HG03025 (cell line): ENCODE data around the gene PON3.
"Not testable (repeated sequence)": the region's sequence is repeated elsewhere in the genome, so short reads cannot be mapped to it uniquely, and the experiment has no call there.

Experiments used
- ATAC-seq: cut with Tn5 transposase; IDR thresholded peaks from one replicate; pipeline ENCODE4 v1.9.1; 2021; ENCODE audit warnings: mild to moderate bottlenecking, moderate library complexity; ENCODE audit not compliant: unreplicated experiment, low FRiP score

The PON3 gene

DNA sequence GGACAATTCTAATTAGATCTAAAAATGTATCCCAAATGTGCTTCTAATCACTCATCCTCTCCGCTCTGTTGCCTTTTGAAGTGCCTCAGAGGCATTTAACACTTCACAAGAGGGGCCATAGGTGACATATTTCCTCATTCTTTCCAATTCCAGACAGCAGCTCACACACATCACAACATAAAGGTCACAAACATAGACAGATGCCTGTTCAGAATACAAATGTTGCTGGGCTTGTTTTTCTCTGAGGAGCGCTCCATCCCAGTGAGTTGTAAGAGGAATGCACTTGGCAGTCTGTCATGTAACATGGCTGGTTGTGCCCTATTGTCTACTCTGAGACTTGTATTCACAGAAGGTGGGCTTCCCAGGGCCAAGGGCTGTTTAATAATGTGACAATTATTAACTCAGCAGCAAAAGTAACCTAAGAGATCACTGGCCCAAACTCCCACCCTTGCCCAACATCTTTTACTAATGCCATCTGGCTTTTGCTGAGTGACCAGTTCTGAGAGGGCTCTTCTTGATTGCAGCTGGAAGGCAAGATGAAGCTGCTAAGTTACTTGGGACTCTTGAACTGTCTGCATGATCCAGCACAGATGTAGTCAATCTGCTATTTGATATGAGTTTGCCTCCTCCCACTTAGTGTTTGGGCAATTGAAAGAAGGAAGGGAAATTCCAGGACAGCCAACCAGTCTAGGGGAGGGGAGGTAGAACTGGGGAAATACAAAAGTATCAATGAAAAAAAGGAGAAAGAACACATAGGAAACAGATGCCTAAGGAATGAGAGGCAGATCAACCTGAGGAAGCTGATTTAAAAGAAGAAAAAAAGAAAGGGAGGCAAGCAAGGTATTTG lies 25.0 kb upstream of the PON3 start:
- no peak for ATAC-seq

DNA sequence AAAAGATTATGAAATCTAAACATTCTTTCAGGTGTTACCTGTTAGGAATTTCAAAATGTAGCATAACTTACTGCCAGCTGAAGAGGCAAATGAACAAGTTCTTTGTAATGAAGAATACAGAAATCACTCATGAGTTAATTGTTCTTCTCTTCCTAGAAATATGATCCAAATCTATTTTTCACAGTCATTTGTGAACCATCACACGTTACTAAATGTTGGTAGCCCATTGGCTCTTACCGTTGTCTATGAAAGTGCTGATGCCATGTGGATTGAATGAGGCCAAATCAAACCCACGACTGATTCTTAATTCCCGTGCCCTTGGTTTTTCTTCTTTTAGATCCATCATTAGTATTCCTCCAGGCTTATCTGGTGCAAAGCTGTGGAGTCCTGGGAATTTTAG lies 15.9 kb upstream of the PON3 start:
- no peak for ATAC-seq

DNA sequence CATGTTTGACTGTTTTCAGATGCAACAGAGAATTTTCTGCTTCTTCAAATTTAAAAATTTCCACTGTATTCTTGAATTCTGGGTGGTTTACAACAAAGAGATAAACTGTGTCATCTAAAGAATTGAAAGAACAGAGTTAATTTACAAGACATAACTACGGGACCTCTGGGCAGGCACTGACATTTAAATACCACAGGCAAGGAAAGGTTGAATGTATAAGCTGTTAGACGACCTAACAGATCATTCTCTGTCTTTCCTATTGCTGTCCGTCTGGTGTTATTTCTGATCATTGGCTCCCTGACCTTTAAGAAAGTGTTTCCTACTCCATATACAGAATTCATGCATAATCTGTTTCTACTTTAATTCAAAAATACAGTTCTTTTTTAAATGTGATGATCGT lies 15.5 kb upstream of the PON3 start:
- ATAC-seq = no peak

DNA sequence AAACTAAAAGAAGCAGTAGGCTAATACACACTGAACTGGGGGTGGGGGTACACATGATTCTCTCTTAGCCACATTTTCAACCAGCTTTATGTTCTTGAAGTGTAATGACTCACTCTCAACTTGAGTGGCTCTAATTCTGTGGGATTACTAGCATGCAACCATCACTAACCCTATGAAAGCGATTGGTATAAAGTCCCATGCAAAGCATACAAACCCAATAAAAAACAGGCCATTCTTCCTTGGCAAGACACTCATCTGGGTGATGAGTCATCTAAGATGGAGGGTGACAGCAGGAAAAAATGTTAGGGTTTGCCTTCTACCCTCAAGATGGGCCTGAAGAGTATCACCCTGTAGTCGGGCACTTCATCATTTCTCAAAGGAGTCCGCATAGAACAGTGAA lies 14.9 kb upstream of the PON3 start:
- no peak for ATAC-seq

DNA sequence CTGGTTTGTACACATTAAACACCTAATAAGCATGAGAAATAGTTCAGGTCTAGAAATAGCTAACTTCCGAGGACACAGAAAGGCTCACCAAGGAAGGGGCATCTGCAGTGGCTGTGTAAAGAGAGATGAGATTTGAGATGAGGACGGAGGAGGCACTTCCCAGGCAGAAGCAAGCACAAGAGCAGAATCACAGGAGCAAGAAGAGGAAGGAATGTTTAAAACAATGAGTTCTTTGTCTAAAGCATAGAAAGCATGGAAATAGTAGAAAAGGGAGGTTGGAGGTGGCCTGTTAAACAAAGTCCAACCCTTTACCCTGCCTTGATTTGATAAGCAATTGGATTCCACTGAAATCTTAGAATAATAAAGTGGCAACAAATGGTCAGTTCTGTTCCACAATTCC lies 11.6 kb upstream of the PON3 start:
- ATAC-seq = no peak

DNA sequence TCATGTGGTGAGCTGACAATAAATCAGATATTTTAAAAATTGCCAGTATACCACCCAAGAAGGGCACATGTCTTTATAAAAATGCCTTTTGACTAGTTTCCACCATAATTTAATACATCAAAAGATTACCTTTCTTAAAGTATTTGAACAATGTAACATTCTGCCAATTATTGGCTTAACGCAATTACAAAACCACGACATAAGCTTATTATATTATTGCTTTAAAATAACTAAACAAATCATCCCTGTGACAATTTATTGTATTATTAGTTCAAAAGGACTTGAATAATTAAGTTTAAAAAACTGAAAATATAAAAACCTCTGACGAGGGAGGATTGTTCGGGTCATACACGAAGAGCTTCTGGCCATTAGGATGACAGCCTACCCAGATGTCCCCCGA lies 9.6 kb upstream of the PON3 start:
- ATAC-seq = no peak

DNA sequence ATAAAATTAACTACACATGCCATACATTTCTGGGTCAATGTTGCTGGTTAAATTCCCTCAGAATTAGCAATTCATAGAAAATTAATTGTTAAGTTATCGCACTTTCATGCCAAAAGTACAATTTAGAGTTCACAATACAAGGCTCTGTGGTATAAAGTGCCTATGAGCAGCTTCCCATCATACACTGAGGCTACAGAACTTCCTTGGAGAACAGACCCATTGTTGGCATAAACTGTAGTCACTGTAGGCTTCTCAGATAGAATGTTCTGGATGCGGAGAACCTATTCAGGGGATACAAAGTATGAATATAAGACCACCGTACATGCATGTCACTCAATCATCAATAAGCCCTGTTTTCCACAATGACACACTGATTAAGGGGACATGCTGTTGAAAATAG lies 9.0 kb upstream of the PON3 start:
- ATAC-seq = no peak

DNA sequence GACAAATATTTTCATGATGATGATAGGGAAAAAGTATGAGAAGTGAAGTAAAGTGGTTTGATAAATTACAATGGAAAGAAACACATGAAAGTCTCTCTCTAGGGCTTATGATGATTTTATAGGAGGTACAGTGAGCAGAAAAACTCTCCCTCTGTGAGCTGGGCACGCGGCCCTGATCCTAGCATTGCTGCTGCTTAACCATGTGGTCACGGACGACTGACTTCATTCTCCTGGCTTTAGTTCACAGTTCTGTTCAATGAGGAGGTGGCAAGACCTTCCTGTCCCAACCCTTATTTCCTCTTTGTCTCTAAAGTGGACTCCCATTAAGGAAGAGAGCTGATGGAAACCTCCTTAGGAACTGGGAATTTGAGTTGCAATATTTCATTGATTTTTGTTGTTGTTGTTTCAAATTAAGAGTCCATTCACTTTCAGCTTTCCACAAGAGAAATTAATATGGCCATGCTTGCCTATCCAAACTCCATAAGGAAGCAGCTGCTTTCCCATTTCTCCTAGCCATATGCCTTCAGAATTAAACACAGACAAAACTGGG lies 8.2 kb upstream of the PON3 start:
- ATAC-seq = no peak

DNA sequence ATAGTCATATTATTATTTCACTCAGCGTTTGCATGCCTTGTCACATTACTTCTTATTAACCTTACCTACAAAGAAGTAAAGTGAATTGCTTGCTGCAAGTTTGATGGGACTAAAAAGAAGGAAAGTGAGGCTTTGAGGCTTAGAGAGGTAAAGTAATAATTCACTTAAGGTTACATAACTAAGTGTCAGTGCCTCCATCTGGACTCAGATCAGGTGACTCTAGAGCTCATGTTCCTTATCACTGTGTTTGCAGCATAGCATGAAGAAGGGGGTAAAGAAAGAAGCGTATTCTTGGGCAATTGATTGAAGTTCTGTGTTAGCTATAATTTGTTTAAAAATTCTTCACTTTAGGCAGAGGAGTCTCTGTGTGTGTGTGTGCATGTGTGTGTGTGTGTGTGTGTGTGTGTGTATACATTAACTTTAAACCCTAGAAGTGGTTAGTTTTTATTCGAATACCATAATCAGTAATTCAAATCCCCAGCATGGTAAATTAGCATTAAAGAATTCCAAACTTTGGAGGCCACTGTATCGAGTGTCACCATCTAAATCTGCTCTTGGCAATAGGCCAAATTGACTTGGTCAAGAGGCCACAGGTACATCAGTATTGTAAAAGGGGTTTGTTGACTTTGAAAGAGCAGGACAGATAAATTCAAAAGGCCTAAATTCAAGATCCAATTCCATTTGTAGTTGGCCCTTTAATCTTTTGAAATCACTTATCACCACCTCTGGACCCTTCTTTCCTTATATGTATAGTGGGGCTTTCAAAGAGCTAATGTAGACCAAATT lies 2.2 kb upstream of the PON3 start:
- ATAC-seq = no peak

DNA sequence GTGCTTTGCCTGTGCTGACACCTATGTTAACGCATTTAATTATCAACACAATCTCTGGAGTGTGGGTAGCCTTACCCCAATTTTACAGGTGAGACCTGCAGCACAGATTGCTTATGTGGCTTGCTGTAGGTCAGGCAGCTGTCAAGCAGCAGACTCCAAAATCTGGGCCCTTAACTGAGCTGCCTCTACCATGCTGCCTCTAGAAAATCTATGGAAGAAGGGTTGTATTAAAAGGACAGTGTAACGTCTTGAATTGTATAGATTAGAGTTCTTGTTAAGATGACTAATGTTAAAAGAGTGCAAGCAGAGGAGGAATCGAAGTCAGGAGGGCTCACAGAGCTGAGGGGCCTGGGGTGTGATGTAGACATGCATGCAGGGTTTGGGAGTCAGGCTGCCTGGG lies 1.2 kb upstream of the PON3 start:
- no peak for ATAC-seq

DNA sequence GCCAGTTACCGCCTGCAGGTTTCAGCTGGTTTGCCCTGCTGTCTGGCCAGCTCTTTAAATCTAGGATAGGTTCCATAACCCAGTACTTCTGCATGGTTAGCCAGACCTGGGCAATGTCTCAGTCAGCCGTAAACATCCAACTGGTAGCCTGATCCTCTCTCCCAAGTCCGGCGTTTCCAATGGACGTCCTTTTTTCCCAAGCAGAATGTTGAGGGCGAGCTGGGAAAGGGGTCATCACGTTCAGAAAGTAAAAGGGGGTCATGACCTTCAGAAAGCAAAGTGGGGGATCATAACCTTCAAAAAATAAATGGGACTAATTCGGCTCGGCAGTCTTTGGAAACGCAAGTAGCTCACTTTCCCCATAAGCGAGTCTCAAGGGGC lies 430 bp downstream of the PON3 start:
- ATAC-seq = no peak

DNA sequence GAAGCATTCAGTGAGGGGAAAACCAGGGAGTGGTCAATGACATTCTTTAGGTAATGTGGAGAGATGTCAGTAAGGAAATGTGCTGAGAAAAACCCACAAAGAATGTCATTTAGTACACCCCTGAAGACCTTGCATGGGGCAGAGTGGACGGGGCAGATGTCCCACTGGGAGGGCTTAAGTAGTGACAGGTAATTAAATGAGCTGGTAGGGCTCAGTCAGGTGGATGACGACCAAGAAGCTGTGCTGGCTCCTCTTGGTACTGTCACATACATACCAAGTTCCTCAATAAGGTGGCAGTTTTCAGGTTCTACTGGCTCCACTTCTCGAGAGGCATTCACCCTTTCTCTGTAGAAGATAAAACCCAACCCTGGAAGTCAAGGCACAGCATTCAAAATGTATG lies 1.8 kb downstream of the PON3 start:
- no peak for ATAC-seq

DNA sequence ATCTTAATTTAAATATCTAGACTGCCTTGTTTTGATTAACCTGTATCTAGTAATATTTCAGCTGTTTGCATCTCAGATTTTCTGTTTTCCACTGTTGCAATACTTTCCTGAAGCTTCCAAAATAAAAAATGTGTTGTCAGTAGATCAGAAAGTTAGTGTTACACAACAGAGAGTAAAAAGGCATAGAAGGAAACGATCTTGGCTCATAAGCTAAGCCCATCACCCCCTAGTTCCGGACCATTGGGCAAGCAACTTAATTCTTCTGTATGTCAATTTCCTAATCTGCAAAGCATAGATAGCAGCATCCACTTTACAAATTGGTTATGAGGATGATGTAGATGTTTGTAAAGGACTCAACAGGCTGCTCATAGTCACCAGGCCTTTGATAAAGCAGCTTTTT lies 4.4 kb downstream of the PON3 start:
- ATAC-seq = no peak

DNA sequence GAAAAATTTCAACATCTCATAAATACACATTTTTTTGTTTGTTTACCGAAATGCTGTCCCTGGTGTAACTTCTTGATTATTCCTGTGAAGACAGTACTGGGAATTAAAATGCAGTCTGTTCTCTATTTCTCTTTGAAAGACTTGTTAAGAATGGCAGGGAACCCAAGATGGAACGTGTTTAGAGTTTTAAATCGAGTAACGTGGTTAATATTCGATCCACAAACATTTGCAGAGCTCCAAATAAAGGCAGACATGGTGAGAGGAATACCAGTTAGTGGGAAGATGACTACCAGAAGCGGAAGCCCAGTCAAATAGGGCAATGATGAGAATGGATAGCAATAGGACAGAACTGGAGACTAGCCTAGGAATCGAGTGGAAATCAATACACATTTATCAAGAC lies 6.7 kb downstream of the PON3 start:
- no peak for ATAC-seq

DNA sequence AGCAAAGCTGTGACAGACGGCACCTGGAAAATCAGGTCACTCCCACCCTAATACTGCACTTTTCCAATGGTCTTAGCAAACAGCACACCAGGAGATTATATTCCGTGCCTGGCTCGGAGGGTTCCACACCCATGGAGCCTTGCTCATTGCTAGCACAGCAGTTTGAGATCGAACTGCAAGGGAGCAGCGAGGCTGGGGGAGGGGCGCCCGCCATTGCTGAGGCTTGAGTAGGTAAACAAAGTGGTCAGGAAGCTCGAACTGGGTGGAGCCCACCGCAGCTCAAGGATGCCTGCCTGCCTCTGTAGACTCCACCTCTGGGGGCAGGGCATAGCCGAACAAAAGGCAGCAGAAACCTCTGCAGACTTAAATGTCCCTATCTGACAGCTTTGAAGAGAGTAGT lies 16.7 kb downstream of the PON3 start:
- ATAC-seq = not testable (repeated sequence)

DNA sequence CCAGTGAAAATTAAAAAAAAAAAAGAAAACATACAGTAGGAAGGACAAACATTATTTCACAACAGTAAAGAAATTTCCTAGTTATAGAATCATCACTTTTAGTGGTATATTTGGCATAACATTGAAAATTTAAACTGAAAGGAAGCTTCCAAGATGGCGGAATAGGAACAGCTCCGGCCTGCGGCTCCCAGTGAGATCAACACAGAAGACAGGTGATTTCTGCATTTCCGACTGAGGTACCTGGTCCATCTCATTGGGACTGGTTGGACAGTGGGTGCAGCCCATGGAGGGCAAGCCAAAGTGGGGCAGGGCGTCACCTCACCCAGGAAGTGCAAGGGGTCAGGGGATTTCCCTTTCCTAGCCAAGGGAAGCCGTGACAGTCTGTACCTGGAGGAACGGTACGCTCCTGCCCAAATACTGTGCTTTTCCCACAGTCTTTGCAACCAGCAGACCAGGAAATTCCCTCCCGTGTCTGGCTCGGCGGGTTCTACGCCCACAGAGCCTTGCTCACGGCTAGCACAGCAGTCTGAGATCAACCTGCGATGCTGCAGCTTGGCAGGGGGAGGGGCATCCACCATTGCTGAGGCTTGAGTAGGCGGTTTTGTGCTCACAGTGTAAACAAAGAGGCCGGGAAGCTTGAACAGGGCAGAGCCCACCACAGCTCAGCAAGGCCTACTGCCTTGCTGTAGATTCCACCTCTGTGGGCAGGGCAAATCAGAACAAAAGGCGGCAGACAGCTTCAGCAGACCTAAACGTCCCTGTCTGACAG lies 19.4 kb downstream of the PON3 start:
- ATAC-seq = no peak

DNA sequence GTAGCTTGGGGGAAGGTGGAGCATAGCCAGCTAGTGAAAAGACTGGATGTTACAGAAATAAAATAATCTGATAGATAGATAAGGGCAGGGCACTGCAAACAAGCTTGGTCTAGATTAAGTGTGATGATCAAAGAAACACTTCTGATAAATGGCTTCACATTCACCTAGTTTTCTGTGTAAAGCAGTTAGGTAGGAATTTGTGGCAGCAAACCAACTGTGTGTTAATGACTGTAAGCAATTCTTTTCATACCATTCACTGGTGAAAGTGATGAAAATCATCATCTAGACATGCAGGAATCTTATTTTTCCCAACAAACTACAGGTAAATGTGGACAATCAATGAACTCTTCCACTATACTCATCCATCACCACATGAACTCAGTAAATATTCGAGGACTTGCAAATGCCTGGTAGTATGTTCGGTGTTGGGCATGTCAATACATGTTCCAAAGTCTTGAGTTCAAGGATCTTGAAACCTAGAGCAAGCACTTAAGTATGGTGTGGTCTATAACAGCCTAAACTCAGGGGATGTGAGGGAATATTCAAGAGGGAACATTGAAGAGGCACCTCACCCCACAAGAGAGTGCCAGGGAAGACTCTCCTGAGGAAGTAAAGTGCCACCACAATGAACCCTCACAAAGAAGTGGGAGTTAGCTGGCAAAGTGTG lies 20.5 kb downstream of the PON3 start:
- no peak for ATAC-seq

DNA sequence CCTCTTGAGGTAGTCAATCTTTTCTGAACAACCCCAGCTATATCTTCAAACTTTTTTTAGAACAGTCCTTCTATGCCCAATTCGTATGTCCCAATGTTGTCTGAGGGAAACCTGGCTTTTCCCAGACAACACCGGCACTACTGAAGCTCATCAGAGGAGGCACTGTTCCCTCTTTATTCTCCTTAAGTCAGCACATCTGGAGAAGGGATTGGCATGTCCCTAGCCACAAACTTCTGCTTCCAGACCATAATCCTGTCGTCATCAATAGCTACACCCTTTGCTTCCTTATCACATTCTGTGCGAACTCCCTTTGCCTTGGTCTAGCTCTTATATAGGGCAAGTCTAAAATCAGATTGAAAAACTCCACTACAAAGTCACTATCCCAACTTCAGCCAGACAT lies 22.9 kb downstream of the PON3 start:
- ATAC-seq = no peak

DNA sequence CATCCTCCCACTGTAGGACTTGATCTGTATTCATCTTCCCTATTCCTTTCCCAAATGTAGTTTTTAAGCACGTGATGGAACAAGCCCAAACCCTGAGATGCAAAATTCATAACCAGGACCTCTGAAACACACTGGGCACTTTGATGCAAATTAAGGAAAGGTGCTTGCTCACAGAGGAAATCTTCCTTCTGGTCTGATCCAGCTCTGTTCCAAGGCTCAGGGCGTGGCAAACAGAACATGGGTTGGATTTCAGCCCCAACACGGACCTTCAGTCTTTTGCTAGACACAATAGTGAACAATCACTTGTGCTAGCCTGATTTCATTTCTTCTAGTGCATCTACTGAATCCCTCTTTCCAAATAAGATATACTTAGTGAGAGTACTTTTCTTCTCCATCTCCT lies 27.9 kb downstream of the PON3 start:
- no peak for ATAC-seq

DNA sequence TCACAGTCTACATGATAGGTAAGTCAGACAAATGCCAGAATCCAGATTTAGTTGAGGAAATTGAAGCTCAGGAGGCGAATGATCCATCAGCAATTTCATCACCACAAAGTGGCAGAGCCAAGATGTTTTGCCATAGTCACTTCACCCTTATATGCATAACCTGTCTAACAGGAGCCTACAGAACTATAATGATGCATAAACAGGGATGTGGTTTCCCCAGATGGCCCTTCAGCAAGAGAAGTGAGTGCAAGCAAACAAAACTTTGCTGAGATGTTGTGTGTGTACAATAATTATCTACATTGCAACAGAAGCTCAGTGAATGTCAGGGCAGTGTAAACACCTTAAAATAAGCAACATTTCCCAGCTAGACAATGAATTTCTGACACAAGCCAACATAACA lies 28.6 kb downstream of the PON3 start:
- ATAC-seq = no peak

DNA sequence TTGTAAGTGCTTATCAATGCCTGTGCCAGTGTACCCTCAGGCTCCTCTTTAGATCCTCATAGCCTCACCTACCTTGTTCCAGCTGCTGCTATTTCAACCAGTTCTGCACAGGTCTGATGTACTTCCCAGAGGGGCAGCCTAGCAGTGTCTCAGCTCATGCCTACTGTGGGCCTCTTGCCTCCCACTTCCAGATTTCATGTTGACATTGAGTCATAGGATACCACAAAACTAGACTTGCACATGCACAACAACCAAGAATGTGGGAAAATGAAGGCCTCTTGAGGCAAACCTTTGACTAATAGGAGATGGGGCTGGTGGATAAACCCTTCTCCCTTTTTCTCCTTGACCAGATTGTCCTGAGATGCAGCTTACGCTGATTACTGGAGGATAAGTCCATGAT lies 31.0 kb downstream of the PON3 start:
- no peak for ATAC-seq
